Epithelial cell of proximal tubule (primary cell): ENCODE measurements around the gene COL5A3. TPM values are rescaled to one million over a fixed set of nuclear protein-coding genes. Genes with fewer than 3 reads are reported as not detected.

Source experiments
- DNase-seq: peaks from one replicate; pipeline ENCODE4 v3.0.0-alpha.2; 2011; ENCODE audit warnings: low read depth
- H3K4me3 ChIP-seq: 2 replicates; pipeline ENCODE4 v1.5.1; 2011; ENCODE audit warnings: low read depth, mild to moderate bottlenecking, low read length
- CTCF ChIP-seq: conservative IDR thresholded peaks from 2 replicates; pipeline ENCODE4 v1.5.1; 2012; ENCODE audit warnings: low read depth, mild to moderate bottlenecking, low read length
- total RNA-seq: library from RNA; depleted of rRNA; stranded (reverse); fragments of >200 nt; gene quantifications from 2 replicates; pipeline ENCODE4 v1.2.3, GENCODE V29; 2015

Gene COL5A3
- total RNA-seq, 1 donor from 2014 or later = 0.06 TPM

GRCh38 chr19:10000171-10000826, 10.0 kb downstream of the COL5A3 start:
- H3K4me3 ChIP-seq = no peak overlapping the region
- TF ChIP-seq CTCF = peak; percentile 87
- DNase-seq = no peak

- no peak overlapping the region for H3K4me3 ChIP-seq
- no peak for DNase-seq
- no peak for TF ChIP-seq CTCF
Observed at GRCh38 chr19:9996541-9996940, 13.8 kb downstream of the COL5A3 start.

- H3K4me3 ChIP-seq = no peak overlapping the region
- DNase-seq = no peak
- no peak for TF ChIP-seq CTCF
Observed at GRCh38 chr19:9995999-9996398, 14.3 kb downstream of the COL5A3 start.

GRCh38 chr19:9995084-9995483, 15.2 kb downstream of the COL5A3 start:
- no peak for TF ChIP-seq CTCF
- no peak for DNase-seq

GRCh38 chr19:9991425-9992191, 18.7 kb downstream of the COL5A3 start:
- TF ChIP-seq CTCF = no peak
- DNase-seq = no peak
- no peak overlapping the region for H3K4me3 ChIP-seq

More at GRCh38 chr19:9995084-9995483, 15.2 kb downstream of the COL5A3 start:
- no peak overlapping the region for H3K4me3 ChIP-seq

- no peak for TF ChIP-seq CTCF
Observed at GRCh38 chr19:9989504-9989903, 20.8 kb downstream of the COL5A3 start.

More at GRCh38 chr19:9989504-9989903, 20.8 kb downstream of the COL5A3 start:
- H3K4me3 ChIP-seq = no peak overlapping the region
- DNase-seq = no peak
